Neural cell (in vitro differentiated cells): ENCODE measurements around the gene IFIT2. TPM values are rescaled to one million over a fixed set of nuclear protein-coding genes. Genes with fewer than 3 reads are reported as not detected.
"Not testable (repeated sequence)": the region's sequence is repeated elsewhere in the genome, so short reads cannot be mapped to it uniquely, and the experiment has no call there.

ENCODE experiments used
- H2AFZ ChIP-seq: fragments of 200-600, 300-800 bp; sonication (generic), shearing (Covaris generic); 2 replicates; pipeline ENCODE4 v1.6.0; 2014; ENCODE audit warnings: low read depth, mild to moderate bottlenecking, antibody characterized with exemption, low read length, moderate library complexity
- H3F3A ChIP-seq: fragments of 200-600 bp; shearing (Covaris generic); 2 replicates; pipeline ENCODE4 v1.6.1; 2016; ENCODE audit warnings: mild to moderate bottlenecking, moderate library complexity, mixed read lengths, antibody characterized with exemption, low read length; ENCODE audit not compliant: insufficient read depth, poor library complexity, severe bottlenecking
- H3K27ac ChIP-seq: fragments of 200-600, 300-800 bp; sonication (generic), shearing (Covaris generic); 2 replicates; pipeline ENCODE4 v1.5.1; 2014; ENCODE audit warnings: mild to moderate bottlenecking, low read length, moderate library complexity
- H3K27me3 ChIP-seq: fragments of 300-800, 200-600 bp; sonication (generic), shearing (Covaris generic); 2 replicates; pipeline ENCODE4 v1.6.0; 2014; ENCODE audit warnings: mild to moderate bottlenecking, low read depth, low read length, moderate library complexity; ENCODE audit not compliant: insufficient read depth
- H3K36me3 ChIP-seq: fragments of 300-800, 200-600 bp; sonication (generic), shearing (Covaris generic); 2 replicates; pipeline ENCODE4 v1.5.1; 2014; ENCODE audit warnings: mild to moderate bottlenecking, antibody characterized with exemption, low read length, moderate library complexity; ENCODE audit not compliant: insufficient read depth
- H3K4me2 ChIP-seq: fragments of 300-800, 200-600 bp; sonication (generic), shearing (Covaris generic); 2 replicates; pipeline ENCODE4 v1.6.0; 2014; ENCODE audit warnings: mild to moderate bottlenecking, low read length
- H3K4me3 ChIP-seq: fragments of 300-800, 200-600 bp; sonication (generic), shearing (Covaris generic); 2 replicates; pipeline ENCODE4 v1.5.1; 2014; ENCODE audit warnings: mild to moderate bottlenecking, low read length, moderate library complexity
- H3K79me2 ChIP-seq: fragments of 200-600 bp; shearing (Covaris generic); replicated peaks from 2 replicates; pipeline ENCODE4 v1.6.0; 2014; ENCODE audit warnings: mild to moderate bottlenecking, low read length, moderate library complexity; ENCODE audit not compliant: insufficient read depth
- H3K9ac ChIP-seq: fragments of 300-800, 200-600 bp; sonication (generic), shearing (Covaris generic); 2 replicates; pipeline ENCODE4 v1.6.1; 2016; ENCODE audit warnings: mild to moderate bottlenecking, low read length, mixed read lengths
- H3K9me2 ChIP-seq: fragments of 200-600 bp; shearing (Covaris generic); 2 replicates; pipeline ENCODE4 v1.6.1; 2016; ENCODE audit warnings: mild to moderate bottlenecking, low read length, mixed read lengths; ENCODE audit not compliant: insufficient read depth
- H3K9me3 ChIP-seq: fragments of 200-600, 300-800 bp; sonication (generic), shearing (Covaris generic); 2 replicates; pipeline ENCODE4 v1.6.1; 2016; ENCODE audit warnings: mild to moderate bottlenecking, mixed run types, low read length, moderate library complexity, mixed read lengths
- H4K20me1 ChIP-seq: fragments of 200-600 bp; shearing (Covaris generic); 2 replicates; pipeline ENCODE4 v1.6.1; 2016; ENCODE audit warnings: mild to moderate bottlenecking, mixed run types; ENCODE audit not compliant: insufficient read depth
- CTCF ChIP-seq: fragments of 450-650 bp; IDR thresholded peaks from 2 replicates; pipeline ENCODE4 v1.5.1; 2014; ENCODE audit warnings: antibody characterized with exemption, mild to moderate bottlenecking, moderate library complexity; ENCODE audit not compliant: poor library complexity, severe bottlenecking
- EP300 ChIP-seq: fragments of 450-650 bp; conservative IDR thresholded peaks from 2 replicates; pipeline ENCODE4 v1.6.1; 2014; ENCODE audit warnings: antibody characterized with exemption, mild to moderate bottlenecking, moderate library complexity; ENCODE audit not compliant: poor library complexity, severe bottlenecking
- EZH2 ChIP-seq: fragments of 200-600, 300-800 bp; shearing (Covaris generic), sonication (generic); IDR thresholded peaks from 2 replicates; pipeline ENCODE4 v1.6.1; 2014; ENCODE audit warnings: antibody characterized with exemption, low read length, borderline replicate concordance, mild to moderate bottlenecking; ENCODE audit not compliant: insufficient read depth, poor library complexity, severe bottlenecking
- MXI1 ChIP-seq: fragments of 450-650 bp; conservative IDR thresholded peaks from 2 replicates; pipeline ENCODE4 v1.6.1; 2014; ENCODE audit warnings: antibody characterized with exemption, mild to moderate bottlenecking; ENCODE audit not compliant: poor library complexity, severe bottlenecking
- POLR2AphosphoS5 ChIP-seq: IDR thresholded peaks from 2 replicates; pipeline ENCODE4 v1.6.1; 2012
- RAD21 ChIP-seq: fragments of 450-650 bp; conservative IDR thresholded peaks from 2 replicates; pipeline ENCODE4 v1.6.1; 2014; ENCODE audit warnings: antibody characterized with exemption, mild to moderate bottlenecking, moderate library complexity
- REST ChIP-seq: IDR thresholded peaks from 2 replicates; pipeline ENCODE4 v1.6.1; 2012; ENCODE audit warnings: borderline replicate concordance
- SMC3 ChIP-seq: fragments of 450-650 bp; conservative IDR thresholded peaks from 2 replicates; pipeline ENCODE4 v1.6.1; 2014; ENCODE audit warnings: antibody characterized with exemption, mild to moderate bottlenecking, moderate library complexity; ENCODE audit not compliant: poor library complexity
- TAF1 ChIP-seq: IDR thresholded peaks from 2 replicates; pipeline ENCODE4 v1.6.1; 2012; ENCODE audit warnings: low read depth
- polyA plus RNA-seq: library from polyadenylated mRNA; depleted of rRNA; stranded (reverse); fragments of >200 nt; gene quantifications from 2 replicates; pipeline ENCODE4 v1.2.3, GENCODE V29; 2014

The IFIT2 gene
- polyA plus RNA-seq, 1 donor from 2014 or later = 0.26 TPM

- Histone ChIP-seq H3K9me3 (no peaks in the 10 kb centered on the region), H3K9ac (no peak overlapping the region), H3K36me3 (no peaks in the 10 kb centered on the region), H3K9me2 (no peaks in the 10 kb centered on the region), H3K4me3 (no peak overlapping the region), H2AFZ (no peak overlapping the region), H3K27me3 (no peaks in the 10 kb centered on the region), H3K79me2 (no peaks in the 10 kb centered on the region), H3K4me2 (no peak overlapping the region), H3F3A (no peaks in the 10 kb centered on the region), H4K20me1 (no peaks in the 10 kb centered on the region), H3K27ac (no peak overlapping the region)
- TF ChIP-seq RAD21 (no peak), TAF1 (no peak), POLR2AphosphoS5 (no peak)
Observed at GRCh38 chr10:89348975-89349374, 47.1 kb downstream of the IFIT2 start.

GRCh38 chr10:89350631-89351315, 48.9 kb downstream of the IFIT2 start:
- H3F3A ChIP-seq, H2AFZ ChIP-seq, H3K27ac ChIP-seq, H3K36me3 ChIP-seq, H3K27me3 ChIP-seq, H3K9me2 ChIP-seq, H3K4me3 ChIP-seq, H3K9me3 ChIP-seq, H3K79me2 ChIP-seq, H3K9ac ChIP-seq, H4K20me1 ChIP-seq, H3K4me2 ChIP-seq: not testable (repeated sequence)

- no peaks in the 10 kb centered on the region for H4K20me1 ChIP-seq
Observed at GRCh38 chr10:89351412-89351779, 49.5 kb downstream of the IFIT2 start.

GRCh38 chr10:89351780-89352597, 50.1 kb downstream of the IFIT2 start:
- TF ChIP-seq MXI1 (no peak), RAD21 (no peak), REST (no peak), EZH2 (no peak), TAF1 (no peak), CTCF (no peak), SMC3 (no peak), EP300 (no peak), POLR2AphosphoS5 (no peak)
- Histone ChIP-seq H4K20me1 (no peaks in the 10 kb centered on the region), H3K79me2 (no peaks in the 10 kb centered on the region), H2AFZ (no peak overlapping the region), H3K27ac (no peak overlapping the region), H3K9me2 (no peaks in the 10 kb centered on the region), H3K4me3 (no peak overlapping the region), H3F3A (no peaks in the 10 kb centered on the region), H3K4me2 (no peak overlapping the region), H3K9ac (no peak overlapping the region), H3K9me3 (no peaks in the 10 kb centered on the region), H3K27me3 (no peaks in the 10 kb centered on the region), H3K36me3 (no peaks in the 10 kb centered on the region)

More at GRCh38 chr10:89351412-89351779, 49.5 kb downstream of the IFIT2 start:
- Histone ChIP-seq H3K9me2 (no peaks in the 10 kb centered on the region), H3K9ac (no peak overlapping the region), H3K9me3 (no peaks in the 10 kb centered on the region), H3K4me3 (no peak overlapping the region), H3K79me2 (no peaks in the 10 kb centered on the region), H3K27me3 (no peaks in the 10 kb centered on the region), H3K4me2 (no peak overlapping the region), H2AFZ (no peak overlapping the region), H3K27ac (no peak overlapping the region), H3F3A (no peaks in the 10 kb centered on the region), H3K36me3 (no peaks in the 10 kb centered on the region)
- TF ChIP-seq TAF1 (no peak), MXI1 (no peak)
